ENCODE data around the gene GNAQ.

DNA sequence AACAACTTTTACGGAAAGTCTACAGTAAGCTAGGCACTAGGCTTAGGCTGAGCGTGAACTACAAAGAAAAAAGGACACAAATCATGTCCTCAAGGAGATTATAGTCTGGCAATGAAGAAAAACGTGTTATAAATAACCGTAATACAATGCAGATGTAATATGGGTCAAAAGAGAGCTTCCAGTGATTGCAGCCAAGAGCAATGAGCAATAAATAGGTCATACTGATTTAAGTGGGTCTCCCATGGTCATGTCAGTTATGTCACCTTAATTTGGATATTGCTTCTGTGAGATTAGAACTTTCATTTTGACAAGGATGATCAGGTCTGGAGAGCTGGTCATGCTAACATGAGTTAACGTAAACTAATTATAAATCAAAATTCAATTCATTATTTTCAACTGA lies 224.9 kb downstream of the GNAQ start:
- no peak for TF ChIP-seq CTCF (IDR thresholded peaks at IDR 0.05; ENCODE audit: poor library complexity)
- TF ChIP-seq EZH2 (IDR thresholded peaks at IDR 0.05; ENCODE audit: borderline replicate concordance): no peak
